Panc1 (cell line): ENCODE measurements around the gene PRR5. TPM values are rescaled to one million over a fixed set of nuclear protein-coding genes. Genes with fewer than 3 reads are reported as not detected.

Experiments used
- ATAC-seq: fragments of 200-7000 bp; cut with Tn5 transposase; 2 replicates; pipeline ENCODE4 v1.9.1; 2020; ENCODE audit warnings: mild to moderate bottlenecking, moderate library complexity
- BruUV-seq: library from RNA; stranded (reverse); fragments of 400-500 nt; replicated peaks from 2 replicates; lab custom pipeline; 2021; lab: Mats Ljungman, UMichigan
- CTCF ChIA-PET: fragments of 300-600 bp; sonication (Branson Sonifier 250); formaldehyde crosslinking; loops from one replicate; lab custom pipeline; 2022; ENCODE audit warnings: antibody characterized with exemption; lab: Charles Lee
- POLR2A ChIA-PET: fragments of 300-600 bp; sonication (Branson Sonifier 250); formaldehyde crosslinking; loops from one replicate; lab custom pipeline; 2022; ENCODE audit warnings: antibody characterized with exemption; lab: Charles Lee
- DNase-seq: peaks from one replicate; pipeline ENCODE4 v3.0.0-alpha.2; 2010; ENCODE audit warnings: low read depth, low spot score
- H3K27ac ChIP-seq: 2 replicates; pipeline ENCODE4 v1.5.1; 2011; ENCODE audit warnings: mild to moderate bottlenecking, low read length, inconsistent platforms
- H3K27me3 ChIP-seq: fragments of 200-500 bp; sonication (Bioruptor generic); 2 replicates; pipeline ENCODE4 v1.6.0; 2014; ENCODE audit warnings: low read length, inconsistent platforms; ENCODE audit not compliant: control insufficient read depth, insufficient read depth
- H3K36me3 ChIP-seq: fragments of 200-500 bp; sonication (Bioruptor generic); 2 replicates; pipeline ENCODE4 v1.5.1; 2014; ENCODE audit warnings: inconsistent platforms, mild to moderate bottlenecking, low read length, moderate library complexity; ENCODE audit not compliant: control insufficient read depth, insufficient read depth
- H3K4me1 ChIP-seq: 2 replicates; pipeline ENCODE4 v1.5.1; 2011; ENCODE audit warnings: inconsistent platforms, mild to moderate bottlenecking, low read length, moderate library complexity; ENCODE audit not compliant: control insufficient read depth, insufficient read depth
- H3K4me3 ChIP-seq, 2 experiments: 2 replicates each; pipeline ENCODE4 v1.5.1; 2011 to 2012; ENCODE audit warnings: low read depth in 2 of 2, low read length in 2 of 2, mild to moderate bottlenecking in 2 of 2, inconsistent platforms in 1 of 2, moderate library complexity in 1 of 2
- H3K9me3 ChIP-seq: fragments of 200-500 bp; sonication (Bioruptor generic); 2 replicates; pipeline ENCODE4 v1.5.1; 2014; ENCODE audit warnings: low read depth, mild to moderate bottlenecking, inconsistent platforms, low read length, moderate library complexity; ENCODE audit not compliant: control insufficient read depth, insufficient read depth
- CTCF ChIP-seq: fragments of 450-650 bp; IDR thresholded peaks from 2 replicates; pipeline ENCODE4 v1.5.1; 2017; ENCODE audit warnings: mild to moderate bottlenecking
- POLR2AphosphoS5 ChIP-seq: IDR thresholded peaks from 2 replicates; pipeline ENCODE4 v1.6.1; 2012; ENCODE audit warnings: mild to moderate bottlenecking, low read depth, low read length, moderate library complexity
- REST ChIP-seq, 2 experiments: IDR thresholded peaks; 2 replicates each; pipeline ENCODE4 v1.6.1; 2011 to 2012; ENCODE audit warnings: low read depth in 2 of 2, control low read depth in 1 of 2, low read length in 1 of 2, mild to moderate bottlenecking in 1 of 2, moderate library complexity in 1 of 2; ENCODE audit not compliant: insufficient read depth in 1 of 2
- SIN3A ChIP-seq: IDR thresholded peaks from 2 replicates; pipeline ENCODE4 v1.6.1; 2012; ENCODE audit warnings: low read depth, mild to moderate bottlenecking, low read length, moderate library complexity, borderline replicate concordance; ENCODE audit not compliant: insufficient read depth
- TCF7L2 ChIP-seq: IDR thresholded peaks from 2 replicates; pipeline ENCODE4 v1.6.1; 2011; ENCODE audit warnings: mild to moderate bottlenecking, low read depth, low read length, inconsistent platforms
- in situ Hi-C: cut with HindIII; loops from 2 replicates; pipeline ENCODE4 v1.10.0; 2016; ENCODE audit warnings: low sequenced_read_pairs, low pct_unique_long_range_greater_than_20kb
- intact Hi-C: fragments of 100-400 bp; cut with micrococcal nuclease; formaldehyde crosslinking; loops from one replicate; pipeline ENCODE4 v1.10.0; 2022; ENCODE audit not compliant: unreplicated experiment
- total RNA-seq: library from RNA; stranded (reverse); gene quantifications from one replicate; pipeline ENCODE4 v1.2.1, GENCODE V29; 2021; ENCODE audit not compliant: unreplicated experiment

Gene PRR5
- total RNA-seq, 1 experiment from 2014 or later = 11.5 TPM

GRCh38 chr22:44693756-44694155 lies 8.2 kb upstream of the PRR5 start:
- Histone ChIP-seq H3K4me3 (no peak overlapping the region), H3K36me3 (no peaks in the 10 kb centered on the region), H3K4me1 (peaks cover 2% of the 10 kb centered on the region; the same call in 1 of the 2 replicates), H3K27ac (no peak overlapping the region), H3K27me3 (no peaks in the 10 kb centered on the region), H3K9me3 (no peaks in the 10 kb centered on the region)
- intact Hi-C loops = no loop called here
- ChIA-PET POLR2A (interaction anchor here (0.6 kb wide), 2 partner anchors 262 to 444 kb away, joined by 5 to 7 read pairs; no protein-coding TSS in a partner anchor), CTCF (no interaction called here)
- no peak for TF ChIP-seq CTCF
- TF ChIP-seq SIN3A = no peak
- no peak for TF ChIP-seq REST (IDR thresholded peaks at IDR 0.05; ENCODE audit: insufficient read depth in 1 of 2, low read depth in 2 of 2, low read length in 1 of 2)
- no peak for TF ChIP-seq TCF7L2
- no peak for TF ChIP-seq POLR2AphosphoS5
- BruUV-seq = no TSS peak
- no peak for ATAC-seq
- no peak for DNase-seq
- in situ Hi-C loops = no loop called here

- BruUV-seq = no TSS peak
Measured at GRCh38 chr22:44697423-44698141, 4.4 kb upstream of the PRR5 start.

More at GRCh38 chr22:44697423-44698141, 4.4 kb upstream of the PRR5 start:
- Histone ChIP-seq H3K4me3 (no peak overlapping the region), H3K9me3 (no peaks in the 10 kb centered on the region), H3K27me3 (no peaks in the 10 kb centered on the region), H3K4me1 (peaks cover 7% of the 10 kb centered on the region; the same call in 1 of the 2 replicates), H3K36me3 (no peaks in the 10 kb centered on the region), H3K27ac (no peak overlapping the region)
- ATAC-seq = peak; percentile 75
- CTCF ChIA-PET = no interaction called here
- in situ Hi-C loops (no loop called here), intact Hi-C loops (loop anchor here (5.0 kb wide), 1 partner anchor 40 kb away; no protein-coding TSS in a partner anchor)
- DNase-seq = peak; percentile 42
- TF ChIP-seq SIN3A (no peak), CTCF (peak; percentile 90)
- POLR2A ChIA-PET = no interaction called here
